Omental fat pad (tissue), 4 donors: Measurements from ENCODE around the gene PTCH2. TPM values are rescaled to one million over a fixed set of nuclear protein-coding genes. Genes with fewer than 3 reads are reported as not detected.
A peak's percentile ranks its signal among the peaks of the same experiment; 100 is the strongest.

Experiments
- ATAC-seq: fragments of 150-250 bp; one replicate; pipeline ENCODE4 v1.9.1; 2016; ENCODE audit warnings: mild to moderate bottlenecking, moderate library complexity; ENCODE audit not compliant: low FRiP score
- DNase-seq: peaks from one replicate; pipeline ENCODE4 v3.0.0-alpha.2; 2019; ENCODE audit warnings: low spot score
- CTCF ChIP-seq, 3 donors: fragments of 450-650 bp; IDR thresholded peaks; one replicate each; pipeline ENCODE4 v1.5.1; 2016 to 2017; ENCODE audit warnings: antibody characterized with exemption in 3 of 3, mild to moderate bottlenecking in 3 of 3, moderate library complexity in 2 of 3
- total RNA-seq, 4 donors: library from RNA; depleted of rRNA; stranded (reverse); fragments of >200 nt; gene quantifications; one replicate each; pipeline ENCODE4 v1.1.0, GENCODE V29; 2016

PTCH2 gene
- total RNA-seq, 4 donors from 2014 or later = 0.09 to 0.63 (median 0.43) TPM

DNA sequence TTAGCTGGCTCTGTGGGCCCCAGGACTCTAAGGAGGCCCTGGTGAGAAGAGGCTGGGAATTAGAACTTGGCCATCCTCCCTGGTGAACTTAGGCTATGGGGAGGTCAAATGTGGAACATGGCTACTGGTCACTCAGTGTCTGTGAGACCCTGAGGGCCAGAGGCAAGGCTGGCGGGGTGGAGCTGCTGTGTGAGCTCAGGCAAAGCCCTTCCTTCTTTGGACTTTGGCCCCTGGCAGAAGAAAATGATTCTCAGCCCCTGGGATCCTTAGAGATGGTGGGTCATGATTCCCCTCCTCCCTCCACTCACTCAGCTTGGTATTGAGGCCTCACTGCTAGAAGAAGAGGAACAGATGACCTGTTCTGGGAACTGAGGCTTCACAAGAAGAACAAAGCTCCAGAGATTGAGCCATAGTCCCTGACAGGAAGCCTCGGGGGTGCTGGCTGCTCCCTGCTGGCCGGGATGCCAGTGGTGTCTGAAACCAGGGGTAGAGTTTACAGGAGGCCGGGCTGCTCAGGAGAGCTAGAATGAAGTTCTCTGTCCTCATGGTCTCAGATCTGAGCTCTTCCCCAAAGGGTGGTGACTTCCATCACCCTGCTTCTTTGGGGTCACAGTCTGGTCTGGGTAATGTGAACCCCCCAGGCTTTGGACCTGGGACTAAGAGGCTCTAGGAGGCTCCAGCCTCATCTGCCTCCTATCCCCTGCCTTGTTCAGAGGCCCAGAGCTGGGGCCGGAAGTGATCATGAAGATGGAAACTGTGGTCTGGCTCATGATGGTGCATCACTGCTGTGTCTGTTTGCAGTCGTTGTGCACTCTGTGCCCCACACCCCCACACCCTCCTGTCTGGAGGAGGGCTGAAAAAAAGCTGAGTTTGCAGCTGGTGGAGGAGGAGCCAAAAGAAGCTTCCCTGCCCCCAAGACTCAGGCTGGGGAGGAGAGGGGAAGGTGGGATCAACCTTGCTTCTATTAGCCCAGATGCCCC lies 33.8 kb downstream of the PTCH2 start:
- no peak for TF ChIP-seq CTCF (IDR thresholded peaks at IDR 0.05)
- ATAC-seq (no peak), DNase-seq (no peak)

DNA sequence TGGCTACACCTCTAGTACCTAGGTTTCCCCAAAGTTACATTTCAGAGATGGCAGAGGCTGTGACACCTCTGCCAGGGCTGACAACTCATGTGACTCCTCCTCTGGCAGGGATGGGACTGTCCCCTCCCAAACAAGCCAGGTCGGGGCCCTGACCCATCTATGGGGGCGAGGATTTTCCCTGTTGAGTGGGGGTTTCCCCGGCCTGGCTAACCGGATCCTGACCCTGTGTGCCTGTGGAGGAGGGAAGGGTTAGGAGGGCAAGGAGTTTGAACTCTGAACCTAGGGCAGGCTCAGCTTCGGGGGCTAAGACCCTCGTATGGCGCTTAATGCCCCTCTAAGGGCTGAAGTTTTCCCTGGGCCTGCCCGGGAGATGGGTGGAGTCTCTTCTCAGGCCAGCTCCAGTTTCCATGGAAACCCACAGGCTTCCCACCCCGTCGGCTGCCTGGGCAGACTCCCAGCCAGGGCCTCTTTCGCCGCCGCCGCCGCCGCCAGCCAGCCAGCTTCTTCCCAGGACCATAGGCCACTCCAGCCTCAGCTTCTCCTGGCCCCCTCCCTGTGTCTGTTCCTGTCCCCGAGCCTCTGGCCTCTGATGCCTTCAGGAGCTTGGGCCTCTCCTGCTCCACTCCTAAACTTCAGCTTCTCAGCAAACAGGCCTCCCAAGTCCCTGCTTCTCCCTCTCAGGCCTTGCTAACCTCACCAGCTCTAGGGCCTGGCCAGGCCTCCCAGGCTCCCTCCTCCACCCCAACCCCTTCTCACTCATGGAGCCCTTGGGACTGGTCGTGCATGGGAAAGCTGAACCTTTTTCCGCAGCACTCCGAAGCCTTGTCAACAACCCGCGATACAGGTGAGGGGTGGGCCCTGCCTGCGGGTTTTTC lies 34.8 kb downstream of the PTCH2 start, which contains the start of gene BTBD19:
Gene BTBD19, plus strand, starts transcription at position 461 of the 875 bp plus-strand sequence. Its CDS starts 298 bp downstream, at position 759.
- peak; percentile 10 for ATAC-seq
- no peak for TF ChIP-seq CTCF (IDR thresholded peaks at IDR 0.05)
- no peak for DNase-seq

DNA sequence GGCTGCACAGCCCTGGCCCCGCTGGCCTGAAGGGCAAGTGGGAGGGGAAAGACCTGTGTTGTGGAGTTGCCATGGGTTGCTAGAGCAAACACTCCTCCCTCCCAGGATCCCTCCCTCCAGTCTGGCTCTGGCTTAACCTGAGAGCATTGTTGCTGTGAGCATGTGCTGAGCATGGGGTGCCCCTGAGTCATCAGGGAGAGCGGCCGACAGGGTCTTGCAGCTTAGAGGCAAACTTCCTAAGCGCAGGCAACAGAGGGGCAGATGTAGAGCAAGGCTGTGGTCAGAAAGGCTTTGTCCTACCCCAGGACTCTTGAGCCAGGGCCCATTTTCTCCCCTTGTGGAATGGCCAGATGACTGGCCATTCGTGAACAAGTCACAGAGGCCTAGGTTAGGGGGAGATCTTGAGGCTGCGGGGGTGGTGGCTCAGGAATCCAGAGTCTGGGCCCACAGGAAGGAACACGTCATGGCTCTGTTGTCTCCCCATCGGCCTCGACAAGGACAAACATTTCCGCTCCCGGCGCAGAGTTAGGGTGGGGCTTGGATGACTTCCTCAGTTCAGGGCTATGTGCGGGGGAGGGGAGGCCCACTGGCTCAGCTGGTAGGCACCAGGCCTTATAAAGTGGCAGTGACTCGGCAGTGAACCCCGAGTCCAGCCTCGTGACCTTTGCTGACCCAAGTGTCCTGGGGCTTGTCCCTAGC lies 35.5 kb downstream of the PTCH2 start:
- ATAC-seq (peak; percentile 82), DNase-seq (peak; percentile 86)
- TF ChIP-seq CTCF (IDR thresholded peaks at IDR 0.05) = no peak

DNA sequence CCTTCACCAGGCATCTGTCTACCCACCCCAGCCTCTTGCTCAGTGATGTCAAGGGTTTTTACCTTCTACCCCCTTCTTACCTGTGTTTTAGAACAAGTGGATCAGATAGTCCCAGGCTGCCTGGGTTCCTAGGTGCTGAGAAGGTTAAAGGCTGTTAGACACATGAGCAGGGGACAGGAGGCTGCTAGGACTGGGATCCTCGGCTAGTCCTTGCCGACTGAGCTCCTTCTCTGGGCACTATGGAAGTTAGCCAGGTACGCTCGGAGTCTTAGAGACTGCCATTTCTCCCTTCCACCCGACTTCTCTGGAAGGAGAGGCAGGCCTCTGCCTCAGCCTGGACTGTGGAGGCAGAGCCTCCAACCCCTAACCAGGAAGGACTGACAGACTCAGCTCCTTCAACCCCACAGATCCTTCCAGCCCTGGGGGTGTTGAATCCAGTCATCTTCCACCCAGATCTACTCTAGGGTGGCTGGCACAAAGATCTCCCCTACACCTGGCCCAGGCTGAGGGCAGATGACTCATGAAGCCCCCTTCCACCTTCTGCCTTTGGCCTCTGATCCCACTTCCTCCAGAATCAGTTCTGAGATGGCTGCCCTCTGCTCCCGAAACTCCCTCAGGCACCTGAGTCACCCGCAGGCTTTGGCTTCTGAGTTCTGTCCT lies 36.2 kb downstream of the PTCH2 start, which contains the start of gene DYNLT4:
Gene DYNLT4, minus strand, starts transcription at position 648 of the 660 bp plus-strand sequence. CDS start 683 bp downstream, outside the sequence.
- TF ChIP-seq CTCF (IDR thresholded peaks at IDR 0.05) = no peak
- no peak for ATAC-seq
- DNase-seq = no peak

- no peak for TF ChIP-seq CTCF (IDR thresholded peaks at IDR 0.05)
- ATAC-seq = no peak
- DNase-seq = no peak
These were observed 36.9 kb downstream of the PTCH2 start for GRCh38 chr1:44806025-44806703.
